Glomerular visceral epithelial cell (primary cell): ENCODE data around the gene LRRIQ1.
A peak's percentile ranks its signal among the peaks of the same experiment; 100 is the strongest.

Source experiments
- DNase-seq: peaks from one replicate; pipeline ENCODE4 v3.0.0-alpha.2; 2016; ENCODE audit errors: extremely low spot score

Gene LRRIQ1

DNA sequence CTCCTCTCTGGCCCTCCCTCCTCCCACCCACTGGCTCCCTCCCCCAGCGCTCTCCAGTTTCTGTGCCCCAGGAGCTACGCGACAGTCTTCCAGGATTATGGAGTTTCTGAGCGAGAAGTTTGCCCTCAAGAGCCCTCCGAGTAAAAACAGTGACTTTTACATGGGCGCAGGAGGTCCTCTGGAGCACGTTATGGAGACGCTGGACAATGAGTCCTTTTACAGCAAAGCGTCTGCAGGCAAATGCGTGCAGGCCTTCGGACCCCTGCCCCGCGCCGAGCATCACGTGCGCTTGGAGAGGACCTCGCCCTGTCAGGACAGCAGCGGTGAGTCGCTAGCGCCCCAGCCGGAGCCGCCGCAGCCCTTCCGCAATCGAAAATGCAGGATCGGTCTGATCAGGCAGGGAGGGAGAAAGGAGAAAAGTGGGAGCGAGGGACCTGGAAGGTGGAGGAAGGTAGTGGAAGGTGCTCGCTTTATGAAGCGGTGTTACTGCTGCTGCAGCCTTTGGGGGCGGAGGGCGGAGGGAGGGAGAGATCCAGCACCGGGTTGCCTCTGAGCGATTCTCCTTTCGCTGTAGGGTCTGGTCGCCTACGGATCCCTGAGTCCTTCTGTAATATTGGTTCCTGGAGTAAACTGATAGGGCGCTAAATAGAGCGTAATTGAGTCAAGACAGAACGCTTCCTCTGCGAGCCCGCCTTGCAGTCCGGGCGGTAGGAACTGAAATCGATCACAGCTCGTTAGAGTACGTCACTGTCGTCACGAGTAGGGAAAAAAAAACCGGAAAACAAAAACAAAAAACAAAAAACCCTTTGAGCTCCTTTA, 244.2 kb downstream of the LRRIQ1 start, which contains the start of gene ALX1:
Gene ALX1 (plus strand): TSS at position 56 of the 819 bp plus-strand sequence. CDS start 42 bp downstream, at position 98.
- peak; percentile 76 for DNase-seq

DNA sequence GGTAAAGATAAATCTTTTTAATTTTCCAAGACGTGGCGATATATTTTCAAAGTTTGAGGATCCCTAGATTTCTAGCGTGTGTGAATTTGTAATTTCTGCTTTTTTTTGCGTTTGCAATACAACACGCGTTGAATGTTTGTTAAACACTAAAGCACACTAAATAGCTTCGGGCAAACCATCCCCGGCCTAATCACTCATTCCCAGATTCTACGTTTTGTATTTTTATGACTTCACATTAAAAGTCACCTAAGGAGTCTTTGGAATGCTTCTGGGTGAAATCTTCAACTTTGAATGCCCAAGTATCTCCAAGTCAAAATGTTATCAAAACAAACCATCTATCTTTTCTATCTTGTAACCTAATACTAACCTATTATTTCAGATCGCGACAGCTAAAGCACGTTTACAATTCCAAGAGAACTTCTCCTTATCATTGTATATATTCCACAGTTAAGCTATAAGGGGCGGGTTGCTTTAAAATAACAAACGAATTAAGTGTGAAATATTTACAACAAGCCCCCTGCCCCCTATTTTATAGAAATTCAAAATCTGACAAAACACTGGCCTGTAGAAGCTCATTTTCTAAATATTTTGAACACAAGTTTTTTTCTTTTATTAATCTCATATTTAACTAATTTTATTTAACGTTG, 245.0 kb downstream of the LRRIQ1 start:
- no peak for DNase-seq

- DNase-seq, result peak; percentile 1
Measured at GRCh38 chr12:85281636-85282312, 245.6 kb downstream of the LRRIQ1 start.

- peak; percentile 1 for DNase-seq
Measured at GRCh38 chr12:85283560-85283959, 247.4 kb downstream of the LRRIQ1 start.
